WTC11 (cell line): ENCODE data around the gene ASB1. TPM values are rescaled to one million over a fixed set of nuclear protein-coding genes. Genes with fewer than 3 reads are reported as not detected.

Experiments used
- ATAC-seq: fragments of 200-7000 bp; cut with Tn5 transposase; 2 replicates; pipeline ENCODE4 v1.10.0; 2021; ENCODE audit warnings: mild to moderate bottlenecking, moderate library complexity
- CTCF ChIA-PET: fragments of 300-600 bp; sonication (Branson Sonifier 250); formaldehyde crosslinking; loops from one replicate; lab custom pipeline; 2021; ENCODE audit warnings: antibody characterized with exemption; lab: Charles Lee
- POLR2A ChIA-PET: fragments of 350-600 bp; sonication (Branson Sonifier 250); formaldehyde crosslinking; loops from one replicate; lab custom pipeline; 2021; ENCODE audit warnings: antibody characterized with exemption; lab: Charles Lee
- DNase-seq: peaks from one replicate; pipeline ENCODE4 v3.0.0; 2021; ENCODE audit warnings: low spot score
- H3K27ac Mint-ChIP-seq: 2 replicates; pipeline ENCODE4 v1.8.0; 2021; ENCODE audit warnings: mixed read lengths
- H3K27me3 Mint-ChIP-seq: 2 replicates; pipeline ENCODE4 v1.8.0; 2021; ENCODE audit warnings: low read depth, mild to moderate bottlenecking, moderate library complexity, mixed read lengths
- H3K36me3 Mint-ChIP-seq: 2 replicates; pipeline ENCODE4 v1.8.0; 2021; ENCODE audit warnings: mixed read lengths
- H3K4me1 Mint-ChIP-seq: 2 replicates; pipeline ENCODE4 v1.8.0; 2022; ENCODE audit warnings: mixed read lengths
- H3K4me3 Mint-ChIP-seq: 2 replicates; pipeline ENCODE4 v1.8.0; 2021; ENCODE audit warnings: mild to moderate bottlenecking, moderate library complexity, mixed read lengths
- H3K9me3 Mint-ChIP-seq: 2 replicates; pipeline ENCODE4 v1.8.0; 2021; ENCODE audit warnings: mixed read lengths
- AR ChIP-seq: fragments of 250-450 bp; sonication (Bioruptor Pico); IDR thresholded peaks from 2 replicates; pipeline ENCODE4 v1.9.0; 2021; ENCODE audit warnings: mild to moderate bottlenecking
- ATF3 ChIP-seq: sonication (generic); formaldehyde crosslinking; conservative IDR thresholded peaks from 2 replicates; pipeline ENCODE4 v1.8.1; 2022; ENCODE audit warnings: mild to moderate bottlenecking, missing genetic modification reagents
- CBFB ChIP-seq: sonication (generic); formaldehyde crosslinking; IDR thresholded peaks from 2 replicates; pipeline ENCODE4 v1.8.1; 2022; ENCODE audit warnings: mild to moderate bottlenecking, low read depth, missing genetic modification reagents
- CREB1 ChIP-seq: sonication (generic); formaldehyde crosslinking; IDR thresholded peaks from 2 replicates; pipeline ENCODE4 v1.8.0; 2023; ENCODE audit warnings: mild to moderate bottlenecking, missing genetic modification reagents
- E2F5 ChIP-seq: sonication (generic); formaldehyde crosslinking; IDR thresholded peaks from 2 replicates; pipeline ENCODE4 v1.8.1; 2022; ENCODE audit warnings: mild to moderate bottlenecking, moderate library complexity, missing genetic modification reagents
- EMX1 ChIP-seq: fragments of 250-450 bp; sonication (Bioruptor Pico); IDR thresholded peaks from 2 replicates; pipeline ENCODE4 v1.8.0; 2021; ENCODE audit warnings: mild to moderate bottlenecking
- FOXK1 ChIP-seq: sonication (generic); formaldehyde crosslinking; IDR thresholded peaks from 2 replicates; pipeline ENCODE4 v1.8.0; 2022; ENCODE audit warnings: mild to moderate bottlenecking, moderate library complexity, missing genetic modification reagents
- FOXP1 ChIP-seq: sonication (generic); formaldehyde crosslinking; IDR thresholded peaks from 2 replicates; pipeline ENCODE4 v1.8.0; 2022; ENCODE audit warnings: missing genetic modification reagents, mild to moderate bottlenecking, moderate library complexity, borderline replicate concordance
- JAZF1 ChIP-seq: fragments of 250-450 bp; sonication (Bioruptor Pico); IDR thresholded peaks from 2 replicates; pipeline ENCODE4 v1.9.0; 2021; ENCODE audit warnings: moderate library complexity, mild to moderate bottlenecking, inconsistent platforms
- JUN ChIP-seq: sonication (generic); formaldehyde crosslinking; IDR thresholded peaks from 2 replicates; pipeline ENCODE4 v1.8.0; 2023; ENCODE audit warnings: mild to moderate bottlenecking, missing genetic modification reagents
- MLX ChIP-seq: sonication (generic); formaldehyde crosslinking; IDR thresholded peaks from 2 replicates; pipeline ENCODE4 v1.8.1; 2023; ENCODE audit warnings: mild to moderate bottlenecking, missing genetic modification reagents, moderate library complexity
- NFATC4 ChIP-seq: fragments of 250-450 bp; sonication (Bioruptor Pico); IDR thresholded peaks from 2 replicates; pipeline ENCODE4 v1.9.0; 2021; ENCODE audit warnings: mild to moderate bottlenecking
- NR2C2 ChIP-seq: sonication (generic); formaldehyde crosslinking; IDR thresholded peaks from 2 replicates; pipeline ENCODE4 v1.8.0; 2022; ENCODE audit warnings: mild to moderate bottlenecking, missing genetic modification reagents
- PREB ChIP-seq: sonication (generic); formaldehyde crosslinking; IDR thresholded peaks from 2 replicates; pipeline ENCODE4 v1.8.1; 2022; ENCODE audit warnings: mild to moderate bottlenecking, missing genetic modification reagents, moderate library complexity, borderline replicate concordance
- RELA ChIP-seq: sonication (generic); formaldehyde crosslinking; IDR thresholded peaks from 2 replicates; pipeline ENCODE4 v1.8.1; 2022; ENCODE audit warnings: missing genetic modification reagents, mild to moderate bottlenecking, borderline replicate concordance
- SMAD4 ChIP-seq: sonication (generic); formaldehyde crosslinking; IDR thresholded peaks from 2 replicates; pipeline ENCODE4 v1.8.0; 2022; ENCODE audit warnings: mild to moderate bottlenecking, missing genetic modification reagents
- TCF7 ChIP-seq: sonication (generic); formaldehyde crosslinking; IDR thresholded peaks from 2 replicates; pipeline ENCODE4 v1.8.0; 2022; ENCODE audit warnings: mild to moderate bottlenecking, low read depth, missing genetic modification reagents, moderate library complexity
- TEAD4 ChIP-seq: sonication (generic); formaldehyde crosslinking; IDR thresholded peaks from 2 replicates; pipeline ENCODE4 v1.8.0; 2022; ENCODE audit warnings: mild to moderate bottlenecking, missing genetic modification reagents
- ZBTB21 ChIP-seq: sonication (generic); formaldehyde crosslinking; IDR thresholded peaks from 2 replicates; pipeline ENCODE4 v1.8.1; 2023; ENCODE audit warnings: mild to moderate bottlenecking, missing genetic modification reagents, borderline replicate concordance
- ZMAT4 ChIP-seq: fragments of 250-450 bp; sonication (Bioruptor Pico); IDR thresholded peaks from 2 replicates; pipeline ENCODE4 v1.9.0; 2021; ENCODE audit warnings: mild to moderate bottlenecking
- ZNF232 ChIP-seq: sonication (generic); formaldehyde crosslinking; IDR thresholded peaks from 2 replicates; pipeline ENCODE4 v1.8.0; 2022; ENCODE audit warnings: mild to moderate bottlenecking, missing genetic modification reagents
- ZNF317 ChIP-seq: sonication (generic); formaldehyde crosslinking; IDR thresholded peaks from 2 replicates; pipeline ENCODE4 v1.8.1; 2023; ENCODE audit warnings: low read depth, mild to moderate bottlenecking, moderate library complexity, missing genetic modification reagents, borderline replicate concordance
- total RNA-seq: library from RNA; stranded (reverse); gene quantifications from 3 replicates; pipeline ENCODE4 v1.2.3, GENCODE V29; 2021

The ASB1 gene
- total RNA-seq, 1 experiment from 2014 or later: 43.9 TPM

- Mint-ChIP-seq H3K4me1 (peaks cover 19% of the 10 kb centered on the region), H3K36me3 (peaks cover 17% of the 10 kb centered on the region), H3K27ac (no peak overlapping the region), H3K4me3 (no peak overlapping the region), H3K27me3 (no peaks in the 10 kb centered on the region), H3K9me3 (peaks cover 8% of the 10 kb centered on the region)
- ChIA-PET POLR2A (no interaction called here), CTCF (no interaction called here)
- no peak for DNase-seq
- TF ChIP-seq FOXK1 (CRISPR knock-in tag) (no peak), ZMAT4 (no peak), TCF7 (CRISPR knock-in tag) (no peak), RELA (CRISPR knock-in tag) (no peak), SMAD4 (CRISPR knock-in tag) (no peak), CREB1 (CRISPR knock-in tag) (no peak), E2F5 (CRISPR knock-in tag) (no peak), PREB (CRISPR knock-in tag) (no peak), MLX (CRISPR knock-in tag) (no peak), JAZF1 (no peak), ATF3 (CRISPR knock-in tag) (no peak), NFATC4 (CRISPR knock-in tag) (no peak), JUN (CRISPR knock-in tag) (no peak), NR2C2 (CRISPR knock-in tag) (no peak), FOXP1 (CRISPR knock-in tag) (no peak), ZNF317 (CRISPR knock-in tag) (no peak), CBFB (CRISPR knock-in tag) (no peak), ZBTB21 (CRISPR knock-in tag) (no peak), ZNF232 (CRISPR knock-in tag) (no peak), EMX1 (CRISPR knock-in tag) (no peak)
- ATAC-seq: no peak
Measured at GRCh38 chr2:238383135-238383534, 43.6 kb upstream of the ASB1 start.

GRCh38 chr2:238383743-238384380 is 42.9 kb upstream of the ASB1 start:
- TF ChIP-seq AR (no peak), TEAD4 (no peak)
- Mint-ChIP-seq H3K27ac (no peak overlapping the region), H3K4me3 (no peak overlapping the region), H3K9me3 (peaks cover 8% of the 10 kb centered on the region), H3K27me3 (no peaks in the 10 kb centered on the region), H3K36me3 (peaks cover 17% of the 10 kb centered on the region), H3K4me1 (peaks cover 19% of the 10 kb centered on the region)
- CTCF ChIA-PET: no interaction called here
- DNase-seq (no peak), ATAC-seq (no peak)
- POLR2A ChIA-PET: no interaction called here
